ENCODE results near the gene REM1.

DNA sequence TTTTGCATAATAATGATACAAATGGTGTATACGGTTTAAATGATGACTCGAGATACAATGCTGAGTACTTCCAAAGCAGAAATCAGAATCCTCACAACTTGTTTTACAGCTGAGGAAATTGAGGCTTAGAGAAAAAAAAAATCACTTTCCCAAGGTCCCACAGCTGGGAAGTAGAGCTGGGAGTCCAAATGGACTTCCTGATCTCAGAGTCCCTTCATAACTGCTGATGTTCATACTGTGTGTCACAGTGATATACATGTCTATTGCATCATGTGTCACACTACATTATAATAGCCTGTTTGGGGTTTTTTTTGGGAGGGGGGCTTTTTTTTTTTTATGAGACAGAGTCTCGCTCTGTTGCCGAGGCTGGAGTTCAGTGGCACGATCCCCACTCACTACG, 47.6 kb downstream of the REM1 start:
- TF ChIP-seq, protein P1, sequence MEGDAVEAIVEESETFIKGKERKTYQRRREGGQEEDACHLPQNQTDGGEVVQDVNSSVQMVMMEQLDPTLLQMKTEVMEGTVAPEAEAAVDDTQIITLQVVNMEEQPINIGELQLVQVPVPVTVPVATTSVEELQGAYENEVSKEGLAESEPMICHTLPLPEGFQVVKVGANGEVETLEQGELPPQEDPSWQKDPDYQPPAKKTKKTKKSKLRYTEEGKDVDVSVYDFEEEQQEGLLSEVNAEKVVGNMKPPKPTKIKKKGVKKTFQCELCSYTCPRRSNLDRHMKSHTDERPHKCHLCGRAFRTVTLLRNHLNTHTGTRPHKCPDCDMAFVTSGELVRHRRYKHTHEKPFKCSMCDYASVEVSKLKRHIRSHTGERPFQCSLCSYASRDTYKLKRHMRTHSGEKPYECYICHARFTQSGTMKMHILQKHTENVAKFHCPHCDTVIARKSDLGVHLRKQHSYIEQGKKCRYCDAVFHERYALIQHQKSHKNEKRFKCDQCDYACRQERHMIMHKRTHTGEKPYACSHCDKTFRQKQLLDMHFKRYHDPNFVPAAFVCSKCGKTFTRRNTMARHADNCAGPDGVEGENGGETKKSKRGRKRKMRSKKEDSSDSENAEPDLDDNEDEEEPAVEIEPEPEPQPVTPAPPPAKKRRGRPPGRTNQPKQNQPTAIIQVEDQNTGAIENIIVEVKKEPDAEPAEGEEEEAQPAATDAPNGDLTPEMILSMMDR (conservative IDR thresholded peaks at IDR 0.05): no peak
- no peak for TF ChIP-seq EZH2 (IDR thresholded peaks at IDR 0.05; ENCODE audit: low read depth)

Measured in PC-9 (cell line).